Coronary artery (tissue), 2 donors: Measurements from ENCODE around the gene PLG.
"Not testable (repeated sequence)": the region's sequence is repeated elsewhere in the genome, so short reads cannot be mapped to it uniquely, and the experiment has no call there.

Source experiments
- DNase-seq: peaks from one replicate; pipeline ENCODE4 v3.0.0-alpha.2; 2017; ENCODE audit warnings: low spot score
- H3K27ac ChIP-seq, 2 donors: fragments of 200-600 bp; sonication (generic); one replicate each; pipeline ENCODE4 v1.5.1; 2016 to 2019
- H3K4me3 ChIP-seq: fragments of 200-600 bp; sonication (generic); 2 replicates; pipeline ENCODE4 v1.5.1; 2016; ENCODE audit warnings: mild to moderate bottlenecking, moderate library complexity
- TF ChIP-seq, protein P1 (sequence below): fragments of 200-600 bp; sonication (generic); IDR thresholded peaks from one replicate; pipeline ENCODE4 v1.5.1; 2019; ENCODE audit warnings: antibody characterized with exemption

The PLG gene

DNA sequence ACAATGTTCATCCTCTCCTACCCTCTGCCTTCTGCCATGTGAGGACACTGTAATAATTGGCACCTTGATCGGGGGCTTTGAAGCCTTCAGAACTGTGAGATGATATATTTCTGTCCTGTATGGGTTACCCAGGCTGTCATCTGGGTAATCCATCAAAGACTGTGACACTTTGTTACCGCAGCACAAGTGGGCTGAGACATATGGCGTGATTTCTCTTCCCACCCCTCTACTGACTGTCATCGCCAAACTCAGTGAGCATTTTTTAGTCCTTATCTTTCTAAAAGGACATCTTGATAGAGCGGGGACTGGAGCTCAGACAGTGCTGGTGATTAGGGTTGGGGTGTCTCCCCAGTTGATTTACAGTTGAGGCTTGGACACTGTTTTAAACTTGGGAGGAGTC is 10.4 kb upstream of the PLG start:
- Histone ChIP-seq H3K4me3 (no peak overlapping the region), H3K27ac (no peak overlapping the region)
- no peak for DNase-seq
- TF ChIP-seq, protein P1, sequence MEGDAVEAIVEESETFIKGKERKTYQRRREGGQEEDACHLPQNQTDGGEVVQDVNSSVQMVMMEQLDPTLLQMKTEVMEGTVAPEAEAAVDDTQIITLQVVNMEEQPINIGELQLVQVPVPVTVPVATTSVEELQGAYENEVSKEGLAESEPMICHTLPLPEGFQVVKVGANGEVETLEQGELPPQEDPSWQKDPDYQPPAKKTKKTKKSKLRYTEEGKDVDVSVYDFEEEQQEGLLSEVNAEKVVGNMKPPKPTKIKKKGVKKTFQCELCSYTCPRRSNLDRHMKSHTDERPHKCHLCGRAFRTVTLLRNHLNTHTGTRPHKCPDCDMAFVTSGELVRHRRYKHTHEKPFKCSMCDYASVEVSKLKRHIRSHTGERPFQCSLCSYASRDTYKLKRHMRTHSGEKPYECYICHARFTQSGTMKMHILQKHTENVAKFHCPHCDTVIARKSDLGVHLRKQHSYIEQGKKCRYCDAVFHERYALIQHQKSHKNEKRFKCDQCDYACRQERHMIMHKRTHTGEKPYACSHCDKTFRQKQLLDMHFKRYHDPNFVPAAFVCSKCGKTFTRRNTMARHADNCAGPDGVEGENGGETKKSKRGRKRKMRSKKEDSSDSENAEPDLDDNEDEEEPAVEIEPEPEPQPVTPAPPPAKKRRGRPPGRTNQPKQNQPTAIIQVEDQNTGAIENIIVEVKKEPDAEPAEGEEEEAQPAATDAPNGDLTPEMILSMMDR: no peak

DNA sequence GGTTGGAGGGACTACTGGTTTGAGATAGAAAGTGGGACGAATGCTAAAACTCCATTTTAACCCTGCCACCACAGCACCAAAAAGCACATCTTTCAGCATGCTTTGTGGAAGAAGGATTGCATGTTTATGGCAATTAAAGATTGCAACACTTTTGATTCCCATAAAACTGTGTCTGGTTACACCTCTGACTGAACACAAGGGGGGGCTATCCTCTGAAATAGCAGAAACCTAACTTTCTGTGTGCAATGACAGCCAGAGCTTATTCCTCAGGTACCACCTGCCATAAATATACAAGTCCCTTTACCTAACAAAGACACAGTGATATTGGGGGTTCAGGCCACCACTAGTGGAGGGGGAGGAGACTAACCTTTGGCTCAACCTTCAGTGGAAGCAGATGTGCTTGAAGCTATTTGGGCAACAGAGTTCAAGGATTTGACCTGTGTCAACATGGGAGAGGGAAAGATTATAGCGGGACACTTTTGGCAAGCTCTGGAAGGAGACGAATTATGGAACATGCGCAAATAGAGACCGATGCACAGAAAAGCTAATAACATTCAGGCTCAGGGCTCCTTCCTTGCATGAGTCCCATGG is 9.6 kb upstream of the PLG start:
- TF ChIP-seq, protein P1: no peak
- DNase-seq: no peak
- Histone ChIP-seq H3K4me3 (no peak overlapping the region), H3K27ac (no peak overlapping the region)

DNA sequence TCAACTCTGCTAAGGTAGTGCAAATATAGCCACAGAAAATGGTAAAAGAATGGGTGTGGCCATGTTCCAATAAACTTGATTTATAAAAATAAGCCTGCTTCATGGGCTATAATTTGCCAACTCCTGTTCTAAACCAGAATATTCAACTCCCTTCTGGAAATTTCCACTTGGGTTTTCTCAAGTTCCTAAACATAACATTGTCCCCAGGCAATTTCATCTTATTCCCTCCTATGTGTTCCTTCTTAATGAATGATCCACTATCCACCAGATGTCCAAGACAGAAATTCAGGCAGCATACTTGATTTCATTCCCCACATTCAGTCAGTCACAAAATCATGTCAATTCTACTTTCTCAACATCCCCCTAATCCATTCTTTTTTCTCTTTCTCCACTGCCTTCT is 7.0 kb upstream of the PLG start:
- not testable (repeated sequence) for H3K27ac ChIP-seq, H3K4me3 ChIP-seq, DNase-seq

DNA sequence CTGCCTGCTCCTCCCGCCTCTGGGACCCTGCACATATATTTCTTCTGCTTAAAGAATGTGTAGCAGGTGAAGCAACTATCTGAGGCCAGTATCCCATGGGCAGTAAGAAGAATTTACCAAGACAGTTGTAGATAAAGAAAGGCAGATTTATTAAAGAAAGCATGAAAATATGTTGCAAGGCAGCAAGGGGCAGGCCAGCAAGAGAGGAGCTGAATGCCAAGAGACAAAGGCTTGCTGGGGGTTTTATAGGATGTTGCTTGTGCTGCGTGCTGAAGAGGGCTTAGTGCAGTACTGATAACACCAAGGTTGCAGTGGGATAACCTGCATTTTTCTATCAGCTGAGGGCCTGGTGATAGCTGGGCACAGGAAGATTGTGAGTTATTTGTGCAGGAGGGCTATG is 6.4 kb upstream of the PLG start:
- DNase-seq, H3K27ac ChIP-seq, H3K4me3 ChIP-seq: not testable (repeated sequence)

DNA sequence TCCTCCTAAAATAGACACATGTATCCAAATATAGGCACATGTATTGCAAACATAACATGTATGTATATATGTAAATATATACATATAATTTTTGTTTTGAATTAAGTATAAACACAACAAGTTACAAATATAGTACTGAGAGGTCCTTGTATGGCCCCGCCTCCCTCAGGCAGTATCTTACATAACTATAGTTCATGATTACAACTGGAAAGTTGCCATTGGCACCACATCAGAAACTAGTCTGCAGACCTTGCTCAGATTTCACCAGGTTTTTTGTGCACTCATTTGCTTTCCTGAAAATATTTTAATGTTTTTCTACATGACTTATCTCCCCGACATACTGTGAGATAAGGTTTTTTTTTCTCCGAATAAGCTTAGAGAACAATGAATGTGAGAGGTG is 5.2 kb upstream of the PLG start:
- not testable (repeated sequence) for H3K27ac ChIP-seq, H3K4me3 ChIP-seq, DNase-seq

DNA sequence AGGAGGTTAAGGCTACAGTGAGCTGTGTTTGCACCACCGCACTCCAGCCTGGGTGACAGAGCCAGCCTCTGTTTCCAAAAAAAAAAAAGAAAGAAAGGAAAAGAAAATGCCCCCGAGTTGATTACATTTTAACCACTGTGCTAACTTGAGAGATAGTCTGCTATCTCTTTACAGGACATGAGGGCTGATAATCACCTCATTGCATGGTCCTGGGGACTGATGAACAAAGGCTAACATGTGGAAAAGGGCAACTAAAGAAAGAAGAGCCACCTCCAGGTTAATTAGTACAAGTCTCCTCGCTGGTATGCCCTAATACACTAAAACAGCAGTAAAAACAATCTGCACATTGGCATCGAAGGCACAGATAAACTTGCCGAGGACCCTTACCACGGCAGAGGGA is 4.2 kb upstream of the PLG start:
- Histone ChIP-seq H3K4me3 (no peak overlapping the region), H3K27ac (no peak overlapping the region)
- DNase-seq: no peak
- TF ChIP-seq, protein P1: no peak

DNA sequence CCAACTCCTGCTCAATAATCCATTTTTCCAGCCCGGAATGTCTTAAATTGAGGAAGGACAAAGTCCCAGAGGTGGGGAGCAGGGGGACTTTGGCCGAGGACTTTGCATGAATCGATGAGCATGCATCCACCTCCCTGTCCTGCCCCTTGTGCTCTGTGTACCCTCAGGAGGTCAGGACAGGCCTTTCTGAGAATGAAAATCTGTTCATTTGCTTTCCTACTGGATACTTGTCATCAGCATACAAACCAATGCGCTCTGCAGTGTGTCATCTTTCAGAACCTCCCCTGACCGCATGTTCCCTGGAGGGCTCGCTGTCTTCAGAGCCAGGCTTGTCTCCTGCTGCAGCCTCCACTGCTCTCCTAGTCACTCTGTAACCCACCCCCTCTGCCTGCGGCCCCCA is 2.6 kb downstream of the PLG start:
- not testable (repeated sequence) for H3K27ac ChIP-seq, H3K4me3 ChIP-seq, DNase-seq

DNA sequence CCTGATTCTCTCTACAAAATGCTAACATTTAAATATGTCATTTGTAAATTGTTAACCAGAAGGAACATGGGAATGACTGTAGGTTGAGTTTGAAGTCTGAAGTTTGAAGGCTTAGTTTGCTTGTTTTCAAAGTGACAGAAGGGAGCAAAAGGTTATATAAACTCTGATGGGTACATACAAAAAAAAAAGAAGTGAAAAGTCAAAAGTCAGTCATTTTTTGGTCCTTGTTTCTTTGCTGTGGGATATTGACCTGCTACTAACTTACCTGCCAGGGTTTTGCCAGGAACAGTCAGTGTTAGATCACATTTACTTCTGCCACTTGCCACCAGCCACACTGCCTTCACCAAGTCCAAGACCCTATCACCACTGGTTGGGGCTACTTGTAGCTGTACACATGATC is 6.9 kb downstream of the PLG start:
- not testable (repeated sequence) for DNase-seq, H3K4me3 ChIP-seq, H3K27ac ChIP-seq

DNA sequence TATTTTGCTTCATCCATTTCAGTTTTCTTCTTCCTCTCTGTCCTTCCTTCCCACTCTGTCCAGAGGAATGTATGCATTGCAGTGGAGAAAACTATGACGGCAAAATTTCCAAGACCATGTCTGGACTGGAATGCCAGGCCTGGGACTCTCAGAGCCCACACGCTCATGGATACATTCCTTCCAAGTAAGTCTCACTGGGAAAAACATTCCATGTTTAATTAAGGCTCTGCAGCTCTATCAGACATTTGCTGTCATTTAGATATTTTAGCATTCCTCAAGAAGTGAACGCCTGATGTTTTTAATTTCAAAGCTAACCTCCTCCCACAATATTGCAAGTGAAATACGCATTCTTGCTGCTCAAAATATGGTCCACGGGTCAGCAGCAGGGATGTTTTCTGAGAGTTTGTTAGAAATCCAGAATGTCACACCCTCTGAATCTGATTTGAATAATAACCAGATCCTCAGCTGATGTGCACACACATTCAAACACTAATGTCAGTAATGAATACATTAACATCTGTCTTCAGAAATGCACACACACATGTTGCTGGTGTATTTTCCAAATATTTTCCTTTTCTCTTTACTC is 12.8 kb downstream of the PLG start:
- TF ChIP-seq, protein P1: no peak
- Histone ChIP-seq H3K27ac (peak overlapping the region in 1 of 2 donors; percentile 68), H3K4me3 (no peak overlapping the region)
- no peak for DNase-seq

DNA sequence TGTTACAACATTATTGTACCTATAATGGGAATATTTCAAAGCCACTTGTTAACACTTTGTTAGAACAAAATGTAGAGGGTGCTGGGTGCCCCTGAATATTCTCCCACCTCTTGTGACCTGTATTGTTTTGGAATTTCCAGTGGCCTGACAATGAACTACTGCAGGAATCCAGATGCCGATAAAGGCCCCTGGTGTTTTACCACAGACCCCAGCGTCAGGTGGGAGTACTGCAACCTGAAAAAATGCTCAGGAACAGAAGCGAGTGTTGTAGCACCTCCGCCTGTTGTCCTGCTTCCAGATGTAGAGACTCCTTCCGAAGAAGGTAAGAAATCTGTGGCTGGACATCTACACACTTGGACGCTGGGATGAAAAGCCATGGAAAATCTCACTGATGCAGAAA is 28.9 kb downstream of the PLG start:
- DNase-seq: no peak
- no peak overlapping the region for H3K27ac ChIP-seq
- TF ChIP-seq, protein P1: no peak

More for the DNA sequence above, 28.9 kb downstream of the PLG start:
- no peak overlapping the region for H3K4me3 ChIP-seq
